ENCODE measurements around the gene NGF. TPM values are rescaled to one million over a fixed set of nuclear protein-coding genes. Genes with fewer than 3 reads are reported as not detected.

NGF gene
- total and polyA plus RNA-seq, 3 donors from 2014 or later: 0.63 to 3.3 (median 1.4) TPM

GRCh38 chr1:115282807-115283208 lies 55.2 kb downstream of the NGF start:
- H3K9me3 ChIP-seq: no peaks in the 10 kb centered on the region
- intact Hi-C loops (cut with DNase I; ENCODE audit: low total_unique reads): loop anchor here (5.0 kb wide), 1 partner anchor 54 kb away; the partner anchor contains the start of gene NGF
- H3K4me1 ChIP-seq: peaks cover 32% of the 10 kb centered on the region
- WGBS, 2 donors: 28 to 37% methylated on average over 11 of the region's 11 CpGs
- no peaks in the 10 kb centered on the region for H3K27me3 ChIP-seq
- peak overlapping the region in 1 of 2 donors; percentile 47 for H3K4me3 ChIP-seq
- H3K36me3 ChIP-seq (ENCODE audit: low read depth, missing control alignments): no peaks in the 10 kb centered on the region
- peak overlapping the region; percentile 84 to 93 for H3K27ac ChIP-seq
- TF ChIP-seq CTCF (IDR thresholded peaks at IDR 0.05) (no peak), POLR2A (IDR thresholded peaks at IDR 0.05) (no peak)
- peak; percentile 86 for DNase-seq

GRCh38 chr1:115281143-115281542 lies 56.9 kb downstream of the NGF start:
- Histone ChIP-seq H3K4me3 (no peak overlapping the region), H3K27ac (no peak overlapping the region), H3K36me3 (ENCODE audit: low read depth, missing control alignments) (no peaks in the 10 kb centered on the region), H3K9me3 (no peaks in the 10 kb centered on the region), H3K27me3 (no peaks in the 10 kb centered on the region), H3K4me1 (peaks cover 32% of the 10 kb centered on the region)
- TF ChIP-seq POLR2A (IDR thresholded peaks at IDR 0.05): no peak
- TF ChIP-seq CTCF (IDR thresholded peaks at IDR 0.05): no peak
- DNase-seq: no peak
- intact Hi-C loops (cut with DNase I; ENCODE audit: low total_unique reads): loop anchor here (5.0 kb wide), 1 partner anchor 56 kb away; the partner anchor contains the start of gene NGF
- WGBS, 2 donors: 91% methylated on average over 2 of the region's 2 CpGs

DNA sequence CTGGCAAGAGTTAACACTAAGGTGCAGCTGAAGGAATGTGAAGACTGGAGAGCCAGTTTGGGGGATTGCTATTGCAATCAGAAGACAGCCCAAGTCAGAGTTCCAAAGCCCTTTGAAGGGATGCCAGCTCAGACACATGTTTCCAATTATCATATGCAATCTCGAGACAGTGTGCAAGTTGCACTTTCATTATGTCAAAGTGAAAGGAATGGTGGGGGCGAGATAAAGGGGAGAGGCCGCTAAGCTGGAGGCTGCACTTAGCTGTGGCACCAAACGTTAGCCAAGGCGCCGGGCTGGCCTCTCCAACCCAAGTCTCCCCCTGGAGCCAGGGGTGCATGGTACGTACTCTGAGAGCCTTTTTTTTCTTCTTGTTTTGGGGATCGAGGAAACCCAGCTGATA lies 58.0 kb downstream of the NGF start:
- no peak for DNase-seq
- WGBS, 2 donors: 51% methylated on average over 8 of the region's 8 CpGs
- TF ChIP-seq POLR2A (IDR thresholded peaks at IDR 0.05) (no peak), CTCF (IDR thresholded peaks at IDR 0.05) (no peak)
- Histone ChIP-seq H3K36me3 (ENCODE audit: low read depth, missing control alignments) (no peaks in the 10 kb centered on the region), H3K4me1 (peaks cover 26% of the 10 kb centered on the region), H3K9me3 (no peaks in the 10 kb centered on the region), H3K27me3 (no peaks in the 10 kb centered on the region), H3K4me3 (no peak overlapping the region), H3K27ac (no peak overlapping the region)
- intact Hi-C loops (cut with DNase I; ENCODE audit: low total_unique reads): loop anchor here (5.0 kb wide), 1 partner anchor 57 kb away; the partner anchor contains the start of gene NGF

DNA sequence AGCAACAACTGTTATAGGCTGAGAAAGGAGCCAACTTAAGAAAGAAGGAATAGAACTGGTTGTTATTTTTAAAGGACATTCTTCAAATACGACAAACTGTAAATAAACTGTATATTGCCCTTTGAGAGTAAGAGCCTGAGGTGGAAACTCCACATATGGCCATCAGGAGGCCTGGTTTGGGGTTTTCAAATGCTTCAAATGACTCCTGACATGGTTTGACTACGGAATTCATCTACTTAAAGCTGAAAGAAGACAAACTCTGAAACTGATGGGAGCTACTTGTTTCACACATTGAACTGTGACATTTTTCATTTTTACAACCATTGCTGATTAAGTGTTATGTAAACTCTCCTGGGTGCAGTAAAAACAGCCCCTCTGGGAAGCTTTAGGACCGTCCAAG lies 59.8 kb downstream of the NGF start:
- Histone ChIP-seq H3K4me1 (peaks cover 13% of the 10 kb centered on the region), H3K27me3 (no peaks in the 10 kb centered on the region), H3K27ac (peak overlapping the region in 1 of 2 donors; percentile 34), H3K36me3 (ENCODE audit: low read depth, missing control alignments) (no peaks in the 10 kb centered on the region), H3K9me3 (no peaks in the 10 kb centered on the region), H3K4me3 (no peak overlapping the region)
- TF ChIP-seq POLR2A (IDR thresholded peaks at IDR 0.05) (no peak), CTCF (IDR thresholded peaks at IDR 0.05) (no peak)
- intact Hi-C loops (cut with DNase I; ENCODE audit: low total_unique reads): no loop called here
- WGBS, 2 donors: 56 to 66% methylated on average over 3 of the region's 3 CpGs
- no peak for DNase-seq

GRCh38 chr1:115277276-115277675 lies 60.8 kb downstream of the NGF start:
- WGBS, 2 donors: 78 to 90% methylated on average over 2 of the region's 2 CpGs
- H3K27me3 ChIP-seq: no peaks in the 10 kb centered on the region
- no peak overlapping the region for H3K4me3 ChIP-seq
- H3K27ac ChIP-seq: no peak overlapping the region
- H3K9me3 ChIP-seq: no peaks in the 10 kb centered on the region
- no peak for TF ChIP-seq POLR2A (IDR thresholded peaks at IDR 0.05)
- TF ChIP-seq CTCF (IDR thresholded peaks at IDR 0.05): no peak
- no peak for DNase-seq
- H3K4me1 ChIP-seq: peaks cover 11% of the 10 kb centered on the region
- intact Hi-C loops (cut with DNase I; ENCODE audit: low total_unique reads): no loop called here
- H3K36me3 ChIP-seq (ENCODE audit: low read depth, missing control alignments): no peaks in the 10 kb centered on the region

Data from testis (tissue), 3 donors.